Gastroesophageal sphincter (tissue), 3 donors: Measurements from ENCODE around the gene LIPG.

Source experiments
- CTCF ChIP-seq, 4 experiments: fragments of 200-600 bp in 2 of 4; fragments of 450-650 bp in 2 of 4; sonication (generic) in 1 of 4; IDR thresholded peaks; one replicate each; pipeline ENCODE4 v1.5.1; 2017 to 2019; ENCODE audit warnings: antibody characterized with exemption in 4 of 4, mild to moderate bottlenecking in 2 of 4, moderate library complexity in 2 of 4
- POLR2A ChIP-seq, 2 donors: fragments of 450-650 bp; IDR thresholded peaks; one replicate each; pipeline ENCODE4 v1.6.1; 2017; ENCODE audit warnings: antibody characterized with exemption in 2 of 2, mild to moderate bottlenecking in 2 of 2, moderate library complexity in 1 of 2
- POLR2AphosphoS5 ChIP-seq: sonication (generic); formaldehyde crosslinking; IDR thresholded peaks from one replicate; pipeline ENCODE4 v1.6.1; 2017; ENCODE audit warnings: antibody characterized with exemption

GRCh38 chr18:49597157-49597931 is 35.5 kb downstream of the LIPG start:
- TF ChIP-seq POLR2A (IDR thresholded peaks at IDR 0.05) (no peak), POLR2AphosphoS5 (no peak), CTCF (IDR thresholded peaks at IDR 0.05) (no peak)
